Superior temporal gyrus (tissue), 1 donor: Measurements from ENCODE around the gene ZBTB7C.

Experiments
- DNase-seq: peaks from one replicate; pipeline ENCODE4 v3.0.0-alpha.2; 2016; ENCODE audit errors: extremely low spot score

Gene ZBTB7C

GRCh38 chr18:47999801-48000248, 409.4 kb downstream of the ZBTB7C start:
- no peak for DNase-seq

- no peak for DNase-seq
Measured at GRCh38 chr18:47997338-47997780, 411.8 kb downstream of the ZBTB7C start.

- no peak for DNase-seq
Measured at GRCh38 chr18:47996091-47996541, 413.1 kb downstream of the ZBTB7C start.

- no peak for DNase-seq
Measured at GRCh38 chr18:47995654-47996053, 413.5 kb downstream of the ZBTB7C start.

GRCh38 chr18:47993409-47993808, 415.8 kb downstream of the ZBTB7C start:
- no peak for DNase-seq

GRCh38 chr18:47992976-47993375, 416.2 kb downstream of the ZBTB7C start:
- DNase-seq: no peak

- no peak for DNase-seq
Measured at GRCh38 chr18:47992266-47992665, 416.9 kb downstream of the ZBTB7C start.

- no peak for DNase-seq
Measured at GRCh38 chr18:47990981-47991380, 418.2 kb downstream of the ZBTB7C start.

GRCh38 chr18:47987388-47987699, 421.8 kb downstream of the ZBTB7C start:
- no peak for DNase-seq

- no peak for DNase-seq
Measured at GRCh38 chr18:47986620-47987387, 422.4 kb downstream of the ZBTB7C start.

GRCh38 chr18:47985866-47986265, 423.3 kb downstream of the ZBTB7C start:
- no peak for DNase-seq

- DNase-seq: no peak
Measured at GRCh38 chr18:47984991-47985390, 424.2 kb downstream of the ZBTB7C start.

- DNase-seq: no peak
Measured at GRCh38 chr18:47983946-47984345, 425.2 kb downstream of the ZBTB7C start.

- DNase-seq: no peak
Measured at GRCh38 chr18:47983055-47983454, 426.1 kb downstream of the ZBTB7C start.

- no peak for DNase-seq
Measured at GRCh38 chr18:47981830-47982229, 427.4 kb downstream of the ZBTB7C start.

GRCh38 chr18:47981320-47981719, 427.9 kb downstream of the ZBTB7C start:
- DNase-seq: no peak

GRCh38 chr18:47979611-47980200, 429.5 kb downstream of the ZBTB7C start:
- DNase-seq: no peak

GRCh38 chr18:47978603-47979002, 430.6 kb downstream of the ZBTB7C start:
- DNase-seq: no peak

GRCh38 chr18:47978141-47978540, 431.0 kb downstream of the ZBTB7C start:
- DNase-seq: no peak
